Measurements from ENCODE around the gene VAPB.

GRCh38 chr20:58469616-58470015, 80.6 kb downstream of the VAPB start:
- TF ChIP-seq, protein P1, sequence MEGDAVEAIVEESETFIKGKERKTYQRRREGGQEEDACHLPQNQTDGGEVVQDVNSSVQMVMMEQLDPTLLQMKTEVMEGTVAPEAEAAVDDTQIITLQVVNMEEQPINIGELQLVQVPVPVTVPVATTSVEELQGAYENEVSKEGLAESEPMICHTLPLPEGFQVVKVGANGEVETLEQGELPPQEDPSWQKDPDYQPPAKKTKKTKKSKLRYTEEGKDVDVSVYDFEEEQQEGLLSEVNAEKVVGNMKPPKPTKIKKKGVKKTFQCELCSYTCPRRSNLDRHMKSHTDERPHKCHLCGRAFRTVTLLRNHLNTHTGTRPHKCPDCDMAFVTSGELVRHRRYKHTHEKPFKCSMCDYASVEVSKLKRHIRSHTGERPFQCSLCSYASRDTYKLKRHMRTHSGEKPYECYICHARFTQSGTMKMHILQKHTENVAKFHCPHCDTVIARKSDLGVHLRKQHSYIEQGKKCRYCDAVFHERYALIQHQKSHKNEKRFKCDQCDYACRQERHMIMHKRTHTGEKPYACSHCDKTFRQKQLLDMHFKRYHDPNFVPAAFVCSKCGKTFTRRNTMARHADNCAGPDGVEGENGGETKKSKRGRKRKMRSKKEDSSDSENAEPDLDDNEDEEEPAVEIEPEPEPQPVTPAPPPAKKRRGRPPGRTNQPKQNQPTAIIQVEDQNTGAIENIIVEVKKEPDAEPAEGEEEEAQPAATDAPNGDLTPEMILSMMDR (optimal IDR thresholded peaks at IDR 0.05 in 1 of 3, IDR thresholded peaks at IDR 0.05 in 1 of 3, conservative IDR thresholded peaks at IDR 0.05 in 1 of 3; ENCODE audit: extremely low read depth in 1 of 3, insufficient read depth in 2 of 3, low read length in 3 of 3): no peak
- TF ChIP-seq EZH2 (IDR thresholded peaks at IDR 0.05; ENCODE audit: low read length): no peak
